Kidney (tissue), 14 donors: ENCODE results near the gene SEC23A. TPM values are rescaled to one million over a fixed set of nuclear protein-coding genes. Genes with fewer than 3 reads are reported as not detected.
"Not testable (repeated sequence)": the region's sequence is repeated elsewhere in the genome, so short reads cannot be mapped to it uniquely, and the experiment has no call there.

ENCODE experiments used
- DNase-seq, 5 donors: peaks; one replicate each; pipeline ENCODE4 v3.0.0-alpha.2; 2013 to 2020
- FAIRE-seq: peaks from 2 replicates; lab custom pipeline; 2012; peaks lifted over from hg19 to GRCh38; lab: Jason Lieb, UNC
- H3K27ac ChIP-seq, 2 donors: one replicate each; pipeline ENCODE4 v1.7.0; 2013; ENCODE audit warnings: low read depth in 2 of 2, low read length in 2 of 2, inconsistent platforms in 1 of 2
- H3K27me3 ChIP-seq: one replicate; pipeline ENCODE4 v1.7.1; 2013; ENCODE audit warnings: low read length, inconsistent platforms; ENCODE audit not compliant: control insufficient read depth, insufficient read depth
- H3K36me3 ChIP-seq, 3 donors: one replicate each; pipeline versions ENCODE4 v1.7.0 to v1.7.1; 2013; ENCODE audit warnings: low read length in 3 of 3, control low read depth in 1 of 3, inconsistent platforms in 1 of 3; ENCODE audit not compliant: insufficient read depth in 3 of 3, control insufficient read depth in 2 of 3
- H3K4me1 ChIP-seq, 3 donors: one replicate each; pipeline versions ENCODE4 v1.7.0 to v1.7.1; 2013; ENCODE audit warnings: low read length in 3 of 3, inconsistent platforms in 1 of 3, low read depth in 1 of 3; ENCODE audit not compliant: control insufficient read depth in 2 of 3, insufficient read depth in 2 of 3
- H3K4me3 ChIP-seq, 3 donors: one replicate each; pipeline versions ENCODE4 v1.7.0 to v1.8.1; 2013; ENCODE audit warnings: low read length in 3 of 3, control low read depth in 1 of 3, inconsistent platforms in 1 of 3
- H3K9ac ChIP-seq, 3 donors: one replicate each; pipeline versions ENCODE4 v1.7.0 to v1.7.1; 2013; ENCODE audit warnings: low read length in 3 of 3, control low read depth in 1 of 3, inconsistent platforms in 1 of 3
- H3K9me3 ChIP-seq, 3 donors: one replicate each; pipeline versions ENCODE4 v1.7.0 to v1.7.1; 2013; ENCODE audit warnings: low read length in 3 of 3, control low read depth in 1 of 3, inconsistent platforms in 1 of 3; ENCODE audit not compliant: control insufficient read depth in 2 of 3, insufficient read depth in 1 of 3
- intact Hi-C: fragments of 100-400 bp; cut with DNase I; formaldehyde crosslinking; loops from one replicate; pipeline ENCODE4 v1.11.1; 2022
- polyA plus RNA-seq: library from polyadenylated mRNA; stranded (reverse); fragments of 350-450 nt; fragmentation: Illumina TruSeq; extraction: RNeasy Lipid Tissue Mini Kit (QIAGEN cat#74804); gene quantifications from one replicate; pipeline ENCODE4 v1.2.3, GENCODE V29; 2014; ENCODE audit warnings: low read depth, low replicate concordance; ENCODE audit not compliant: insufficient read depth
- total RNA-seq: library from RNA; stranded (reverse); fragmentation: NEBNext Ultra II Directional; extraction: Animal tissue kit (Norgen Biotek cat#: 25700); gene quantifications from one replicate; pipeline ENCODE4 v1.2.1, GENCODE V29; 2021
- TF ChIP-seq, protein P1 (sequence below): IDR thresholded peaks from 3 replicates; pipeline ENCODE4 v1.5.1; 2012; ENCODE audit warnings: mild to moderate bottlenecking, moderate library complexity, borderline replicate concordance; ENCODE audit not compliant: insufficient read depth; ENCODE audit errors: extremely low read depth
- donor health status: control.
- donor health status: control.
- donor health status: control.
- donor health status: control.
- donor health status: control.
- donor health status: DM: yes; HTN: yes; CAD: no.
- donor health status: Normal renal cell carcinoma (clear cell type).

Gene SEC23A
- total and polyA plus RNA-seq, 2 donors from 2014 or later = 10.9 to 48.8 TPM

DNA sequence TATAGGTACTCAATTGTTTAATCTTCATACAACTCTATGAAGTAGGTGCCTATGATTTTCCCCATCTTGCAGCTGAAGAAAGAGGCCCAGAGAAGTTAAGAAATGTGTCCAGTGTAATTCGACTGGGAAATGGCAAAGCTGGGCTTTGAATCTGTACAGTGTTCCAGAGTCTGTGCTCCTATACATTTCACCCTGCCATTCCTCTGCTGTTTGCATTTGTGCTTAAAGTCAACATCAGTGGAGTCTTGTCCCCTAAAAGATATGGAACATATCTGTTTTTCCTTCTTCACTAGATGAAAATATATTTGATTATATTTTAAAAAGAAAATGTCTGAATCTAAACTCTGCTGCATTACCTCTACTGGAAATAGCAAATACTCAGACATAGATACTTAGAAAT is 88.6 kb downstream of the SEC23A start:
- DNase-seq (no peak), FAIRE-seq (no peak)
- no peaks in the 10 kb centered on the region for H3K9me3 ChIP-seq
- no peak overlapping the region for H3K9ac ChIP-seq
- intact Hi-C loops = no loop called here
- TF ChIP-seq, protein P1, sequence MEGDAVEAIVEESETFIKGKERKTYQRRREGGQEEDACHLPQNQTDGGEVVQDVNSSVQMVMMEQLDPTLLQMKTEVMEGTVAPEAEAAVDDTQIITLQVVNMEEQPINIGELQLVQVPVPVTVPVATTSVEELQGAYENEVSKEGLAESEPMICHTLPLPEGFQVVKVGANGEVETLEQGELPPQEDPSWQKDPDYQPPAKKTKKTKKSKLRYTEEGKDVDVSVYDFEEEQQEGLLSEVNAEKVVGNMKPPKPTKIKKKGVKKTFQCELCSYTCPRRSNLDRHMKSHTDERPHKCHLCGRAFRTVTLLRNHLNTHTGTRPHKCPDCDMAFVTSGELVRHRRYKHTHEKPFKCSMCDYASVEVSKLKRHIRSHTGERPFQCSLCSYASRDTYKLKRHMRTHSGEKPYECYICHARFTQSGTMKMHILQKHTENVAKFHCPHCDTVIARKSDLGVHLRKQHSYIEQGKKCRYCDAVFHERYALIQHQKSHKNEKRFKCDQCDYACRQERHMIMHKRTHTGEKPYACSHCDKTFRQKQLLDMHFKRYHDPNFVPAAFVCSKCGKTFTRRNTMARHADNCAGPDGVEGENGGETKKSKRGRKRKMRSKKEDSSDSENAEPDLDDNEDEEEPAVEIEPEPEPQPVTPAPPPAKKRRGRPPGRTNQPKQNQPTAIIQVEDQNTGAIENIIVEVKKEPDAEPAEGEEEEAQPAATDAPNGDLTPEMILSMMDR = no peak
- H3K4me1 ChIP-seq = no peaks in the 10 kb centered on the region
- no peaks in the 10 kb centered on the region for H3K27me3 ChIP-seq
- no peaks in the 10 kb centered on the region for H3K36me3 ChIP-seq
- no peak overlapping the region for H3K4me3 ChIP-seq
- H3K27ac ChIP-seq = no peak overlapping the region

- H3K4me1 ChIP-seq, H3K9me3 ChIP-seq, H3K4me3 ChIP-seq, intact Hi-C loops, H3K36me3 ChIP-seq, FAIRE-seq, DNase-seq, H3K9ac ChIP-seq, H3K27me3 ChIP-seq, H3K27ac ChIP-seq: not testable (repeated sequence)
Measured at GRCh38 chr14:39008965-39009364, 94.1 kb downstream of the SEC23A start.

DNA sequence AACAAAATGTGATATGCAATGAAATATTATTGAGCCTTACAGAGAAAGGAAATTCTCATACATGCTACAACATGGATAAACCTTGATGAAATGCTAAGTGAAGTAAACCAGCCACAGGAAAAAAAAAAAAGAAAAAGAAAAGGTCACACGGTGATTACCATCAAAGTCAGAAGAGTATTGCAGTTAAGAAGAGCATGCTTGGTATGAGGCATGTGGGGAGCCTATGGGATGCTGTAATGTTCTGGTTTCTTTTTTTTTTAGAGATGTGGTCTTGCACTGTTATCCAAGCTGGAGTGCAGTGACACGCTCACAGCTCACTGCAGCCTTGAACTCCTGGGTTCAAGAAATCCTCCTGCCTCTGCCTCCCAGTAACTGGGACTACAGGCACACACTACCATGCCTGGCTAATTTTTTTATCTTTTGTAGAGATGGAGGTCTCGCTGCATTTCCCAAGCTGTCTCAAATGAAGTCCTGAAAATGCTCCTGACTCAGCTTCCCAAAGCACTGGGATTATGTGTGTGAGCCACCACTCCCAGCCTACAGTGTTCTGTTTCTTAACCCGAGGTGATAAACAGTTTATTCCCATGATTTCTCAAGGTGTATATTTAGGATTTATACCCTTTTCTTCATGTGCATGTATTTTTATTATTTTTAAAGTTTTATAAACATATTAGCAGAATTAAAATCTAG is 96.2 kb downstream of the SEC23A start:
- TF ChIP-seq, protein P1 = no peak
- Histone ChIP-seq H3K4me3 (no peak overlapping the region), H3K36me3 (no peaks in the 10 kb centered on the region), H3K9ac (no peak overlapping the region), H3K9me3 (no peaks in the 10 kb centered on the region), H3K27me3 (no peaks in the 10 kb centered on the region), H3K27ac (no peak overlapping the region), H3K4me1 (no peaks in the 10 kb centered on the region)
- intact Hi-C loops = no loop called here
- FAIRE-seq = no peak
- DNase-seq = no peak

GRCh38 chr14:39005044-39005880 is 97.8 kb downstream of the SEC23A start:
- H3K27me3 ChIP-seq = no peaks in the 10 kb centered on the region
- DNase-seq (peak in 2 of 5 donors; percentile 23 to 75), FAIRE-seq (no peak)
- no peaks in the 10 kb centered on the region for H3K9me3 ChIP-seq
- no peaks in the 10 kb centered on the region for H3K4me1 ChIP-seq
- H3K4me3 ChIP-seq = no peak overlapping the region
- no peaks in the 10 kb centered on the region for H3K36me3 ChIP-seq
- intact Hi-C loops = no loop called here
- no peak overlapping the region for H3K9ac ChIP-seq
- TF ChIP-seq, protein P1 = no peak
- no peak overlapping the region for H3K27ac ChIP-seq
